Kidney (tissue), 14 donors: Measurements from ENCODE around the gene MRPL11. TPM values are rescaled to one million over a fixed set of nuclear protein-coding genes. Genes with fewer than 3 reads are reported as not detected.

Experiments used
- DNase-seq, 5 donors: peaks; one replicate each; pipeline ENCODE4 v3.0.0-alpha.2; 2013 to 2020
- FAIRE-seq: peaks from 2 replicates; lab custom pipeline; 2012; peaks lifted over from hg19 to GRCh38; lab: Jason Lieb, UNC
- H3K27ac ChIP-seq, 2 donors: one replicate each; pipeline ENCODE4 v1.7.0; 2013; ENCODE audit warnings: low read depth in 2 of 2, low read length in 2 of 2, inconsistent platforms in 1 of 2
- H3K27me3 ChIP-seq: one replicate; pipeline ENCODE4 v1.7.1; 2013; ENCODE audit warnings: low read length, inconsistent platforms; ENCODE audit not compliant: control insufficient read depth, insufficient read depth
- H3K36me3 ChIP-seq, 3 donors: one replicate each; pipeline versions ENCODE4 v1.7.0 to v1.7.1; 2013; ENCODE audit warnings: low read length in 3 of 3, control low read depth in 1 of 3, inconsistent platforms in 1 of 3; ENCODE audit not compliant: insufficient read depth in 3 of 3, control insufficient read depth in 2 of 3
- H3K4me1 ChIP-seq, 3 donors: one replicate each; pipeline versions ENCODE4 v1.7.0 to v1.7.1; 2013; ENCODE audit warnings: low read length in 3 of 3, inconsistent platforms in 1 of 3, low read depth in 1 of 3; ENCODE audit not compliant: control insufficient read depth in 2 of 3, insufficient read depth in 2 of 3
- H3K4me3 ChIP-seq, 3 donors: one replicate each; pipeline versions ENCODE4 v1.7.0 to v1.8.1; 2013; ENCODE audit warnings: low read length in 3 of 3, control low read depth in 1 of 3, inconsistent platforms in 1 of 3
- H3K9ac ChIP-seq, 3 donors: one replicate each; pipeline versions ENCODE4 v1.7.0 to v1.7.1; 2013; ENCODE audit warnings: low read length in 3 of 3, control low read depth in 1 of 3, inconsistent platforms in 1 of 3
- H3K9me3 ChIP-seq, 3 donors: one replicate each; pipeline versions ENCODE4 v1.7.0 to v1.7.1; 2013; ENCODE audit warnings: low read length in 3 of 3, control low read depth in 1 of 3, inconsistent platforms in 1 of 3; ENCODE audit not compliant: control insufficient read depth in 2 of 3, insufficient read depth in 1 of 3
- CTCF ChIP-seq: IDR thresholded peaks from 3 replicates; pipeline ENCODE4 v1.5.1; 2012; ENCODE audit warnings: mild to moderate bottlenecking, moderate library complexity, borderline replicate concordance; ENCODE audit not compliant: insufficient read depth; ENCODE audit errors: extremely low read depth
- intact Hi-C: fragments of 100-400 bp; cut with DNase I; formaldehyde crosslinking; loops from one replicate; pipeline ENCODE4 v1.11.1; 2022
- polyA plus RNA-seq: library from polyadenylated mRNA; stranded (reverse); fragments of 350-450 nt; fragmentation: Illumina TruSeq; extraction: RNeasy Lipid Tissue Mini Kit (QIAGEN cat#74804); gene quantifications from one replicate; pipeline ENCODE4 v1.2.3, GENCODE V29; 2014; ENCODE audit warnings: low read depth, low replicate concordance; ENCODE audit not compliant: insufficient read depth
- total RNA-seq: library from RNA; stranded (reverse); fragmentation: NEBNext Ultra II Directional; extraction: Animal tissue kit (Norgen Biotek cat#: 25700); gene quantifications from one replicate; pipeline ENCODE4 v1.2.1, GENCODE V29; 2021
- donor health status: control.
- donor health status: control.
- donor health status: control.
- donor health status: control.
- donor health status: control.
- donor health status: DM: yes; HTN: yes; CAD: no.
- donor health status: Normal renal cell carcinoma (clear cell type).

MRPL11 gene
- total and polyA plus RNA-seq, 2 donors from 2014 or later, result 34.1 to 97.3 TPM

- intact Hi-C loops, result no loop called here
- TF ChIP-seq CTCF, result no peak
- Histone ChIP-seq H3K9ac (no peak overlapping the region), H3K9me3 (peaks cover 0 to 3% (median 0%) of the 10 kb centered on the region in 3 donors), H3K27me3 (no peaks in the 10 kb centered on the region), H3K27ac (no peak overlapping the region), H3K4me3 (no peak overlapping the region), H3K36me3 (no peaks in the 10 kb centered on the region), H3K4me1 (peaks cover 0 to 6% (median 5%) of the 10 kb centered on the region in 3 donors)
- FAIRE-seq (no peak), DNase-seq (no peak)
Observed at GRCh38 chr11:66462911-66463310, 24.3 kb upstream of the MRPL11 start.

GRCh38 chr11:66462010-66462409 is 23.4 kb upstream of the MRPL11 start:
- no peak overlapping the region for H3K27ac ChIP-seq
- intact Hi-C loops, result no loop called here
- FAIRE-seq (no peak), DNase-seq (no peak)
- no peak overlapping the region for H3K9ac ChIP-seq
- H3K36me3 ChIP-seq, result no peaks in the 10 kb centered on the region
- no peak overlapping the region for H3K4me3 ChIP-seq
- no peaks in the 10 kb centered on the region for H3K4me1 ChIP-seq
- TF ChIP-seq CTCF, result no peak
- no peaks in the 10 kb centered on the region for H3K27me3 ChIP-seq
- H3K9me3 ChIP-seq, result peaks cover 0 to 3% (median 0%) of the 10 kb centered on the region in 3 donors

- no peak overlapping the region for H3K27ac ChIP-seq
- H3K9ac ChIP-seq, result no peak overlapping the region
- H3K27me3 ChIP-seq, result no peaks in the 10 kb centered on the region
- intact Hi-C loops, result no loop called here
- H3K9me3 ChIP-seq, result peaks cover 0 to 3% (median 0%) of the 10 kb centered on the region in 3 donors
- no peak for TF ChIP-seq CTCF
- H3K4me1 ChIP-seq, result no peaks in the 10 kb centered on the region
- no peaks in the 10 kb centered on the region for H3K36me3 ChIP-seq
- DNase-seq, result no peak
- no peak overlapping the region for H3K4me3 ChIP-seq
- FAIRE-seq, result no peak
Observed at GRCh38 chr11:66459138-66459778, 20.6 kb upstream of the MRPL11 start.
